IMR-90 (cell line): ENCODE measurements around the gene SASH1. TPM values are rescaled to one million over a fixed set of nuclear protein-coding genes. Genes with fewer than 3 reads are reported as not detected.

Source experiments
- ATAC-seq: fragments of 200-7000 bp; cut with Tn5 transposase; 2 replicates; pipeline ENCODE4 v1.9.1; 2020; ENCODE audit warnings: low read depth, mild to moderate bottlenecking, moderate library complexity
- BruUV-seq: library from RNA; stranded (reverse); fragments of 400-500 nt; replicated peaks from 2 replicates; lab custom pipeline; 2021; lab: Mats Ljungman, UMichigan
- CTCF ChIA-PET: fragments of 300-600 bp; formaldehyde crosslinking; extraction: SDS; loops from one replicate; lab custom pipeline; 2021; ENCODE audit warnings: antibody characterized with exemption; lab: Yijun Ruan, JAX
- POLR2A ChIA-PET: fragments of 300-600 bp; sonication (Branson Sonifier 250); formaldehyde crosslinking; loops from one replicate; lab custom pipeline; 2022; ENCODE audit warnings: antibody characterized with exemption; ENCODE audit not compliant: unreplicated experiment; lab: Charles Lee
- DNase-seq: peaks from one replicate; pipeline ENCODE4 v3.0.0; 2013
- H2AFZ ChIP-seq: replicated peaks from 2 replicates; pipeline ENCODE3; 2013; ENCODE audit warnings: low read length, mild to moderate bottlenecking; ENCODE audit not compliant: poor library complexity
- H2AK5ac ChIP-seq: 2 replicates; pipeline ENCODE4 v1.6.1; 2013; ENCODE audit warnings: low read depth, low read length, inconsistent platforms
- H2AK9ac ChIP-seq: replicated peaks from 2 replicates; pipeline ENCODE3; 2013; ENCODE audit warnings: mild to moderate bottlenecking, low read depth, low read length, moderate library complexity; ENCODE audit not compliant: poor library complexity
- H2BK120ac ChIP-seq: 2 replicates; pipeline ENCODE4 v1.6.1; 2013; ENCODE audit warnings: low read depth, low read length, inconsistent platforms
- H2BK15ac ChIP-seq: 3 replicates; pipeline ENCODE4 v1.6.1; 2013; ENCODE audit warnings: low read depth, low read length, inconsistent platforms
- H2BK20ac ChIP-seq: 2 replicates; pipeline ENCODE4 v1.6.1; 2013; ENCODE audit warnings: low read depth, mild to moderate bottlenecking, inconsistent platforms, low read length, moderate library complexity
- H2BK5ac ChIP-seq: 2 replicates; pipeline ENCODE4 v1.6.1; 2013; ENCODE audit warnings: mild to moderate bottlenecking, low read depth, low read length, inconsistent platforms; ENCODE audit not compliant: poor library complexity, severe bottlenecking
- H3K14ac ChIP-seq: replicated peaks from 2 replicates; pipeline ENCODE4 v1.6.1; 2013; ENCODE audit warnings: low read depth, low read length, inconsistent platforms
- H3K18ac ChIP-seq: 2 replicates; pipeline ENCODE4 v1.6.1; 2013; ENCODE audit warnings: low read depth, low read length, control low read depth
- H3K23ac ChIP-seq: 2 replicates; pipeline ENCODE4 v1.6.1; 2013; ENCODE audit warnings: low read depth, low read length, inconsistent platforms
- H3K27ac ChIP-seq: 2 replicates; pipeline ENCODE4 v1.5.1; 2013; ENCODE audit warnings: mild to moderate bottlenecking, control low read depth, low read length; ENCODE audit not compliant: insufficient read depth
- H3K27me3 ChIP-seq: 2 replicates; pipeline ENCODE4 v1.6.1; 2013; ENCODE audit warnings: low read length; ENCODE audit not compliant: control insufficient read depth, insufficient read depth
- H3K36me3 ChIP-seq: 2 replicates; pipeline ENCODE4 v1.6.1; 2013; ENCODE audit warnings: low read length, mixed read lengths; ENCODE audit not compliant: control insufficient read depth, insufficient read depth
- H3K4ac ChIP-seq: 2 replicates; pipeline ENCODE4 v1.6.1; 2013; ENCODE audit warnings: low read depth, low read length, inconsistent platforms
- H3K4me1 ChIP-seq: 2 replicates; pipeline ENCODE4 v1.6.1; 2013; ENCODE audit warnings: low read length, mixed read lengths; ENCODE audit not compliant: control insufficient read depth, insufficient read depth
- H3K4me2 ChIP-seq: 2 replicates; pipeline ENCODE4 v1.6.1; 2013; ENCODE audit warnings: low read depth, mild to moderate bottlenecking, control low read depth, low read length, moderate library complexity
- H3K4me3 ChIP-seq: 2 replicates; pipeline ENCODE4 v1.5.1; 2013; ENCODE audit warnings: low read depth, mild to moderate bottlenecking, control low read depth, low read length, moderate library complexity; ENCODE audit not compliant: insufficient read depth
- H3K56ac ChIP-seq: 2 replicates; pipeline ENCODE4 v1.6.1; 2013; ENCODE audit warnings: low read length, inconsistent platforms; ENCODE audit not compliant: insufficient read depth; ENCODE audit errors: extremely low read depth
- H3K79me1 ChIP-seq, 2 experiments: 2 replicates each; pipeline ENCODE4 v1.6.1; 2013; ENCODE audit warnings: low read length in 2 of 2, inconsistent platforms in 1 of 2, low read depth in 1 of 2
- H3K9ac ChIP-seq: 2 replicates; pipeline ENCODE4 v1.6.1; 2013; ENCODE audit warnings: low read depth, low read length, control low read depth
- H3K9me1 ChIP-seq: 2 replicates; pipeline ENCODE4 v1.6.1; 2013; ENCODE audit warnings: low read length, inconsistent platforms; ENCODE audit not compliant: insufficient read depth
- H3K9me3 ChIP-seq: 2 replicates; pipeline ENCODE4 v1.6.1; 2013; ENCODE audit warnings: low read length; ENCODE audit not compliant: control insufficient read depth, insufficient read depth
- H4K20me1 ChIP-seq: 2 replicates; pipeline ENCODE4 v1.6.1; 2013; ENCODE audit warnings: low read length, inconsistent platforms; ENCODE audit not compliant: insufficient read depth
- H4K5ac ChIP-seq: 2 replicates; pipeline ENCODE4 v1.6.1; 2013; ENCODE audit warnings: mild to moderate bottlenecking, low read depth, low read length, control low read depth
- H4K8ac ChIP-seq, 2 experiments: 2 replicates each; pipeline ENCODE4 v1.6.1; 2013; ENCODE audit warnings: low read depth in 2 of 2, low read length in 2 of 2, control low read depth in 1 of 2, inconsistent platforms in 1 of 2
- H4K91ac ChIP-seq: 2 replicates; pipeline ENCODE4 v1.6.1; 2013; ENCODE audit warnings: low read depth, low read length, inconsistent platforms; ENCODE audit not compliant: insufficient read depth
- MXI1 ChIP-seq: IDR thresholded peaks from 2 replicates; pipeline ENCODE4 v1.6.1; 2012; ENCODE audit warnings: low read depth, mild to moderate bottlenecking, low read length, moderate library complexity, borderline replicate concordance
- RFX5 ChIP-seq: IDR thresholded peaks from 2 replicates; pipeline ENCODE4 v1.8.0; 2012; ENCODE audit warnings: low read depth, mild to moderate bottlenecking, low read length, moderate library complexity
- SMC3 ChIP-seq: fragments of 150-350 bp; IDR thresholded peaks from 2 replicates; pipeline ENCODE4 v1.6.1; 2016; ENCODE audit warnings: low read depth, mild to moderate bottlenecking, antibody characterized with exemption, low read length, moderate library complexity
- dilution Hi-C: fragments of 300-500 bp; cut with HindIII; formaldehyde crosslinking; loops from one replicate; pipeline ENCODE4 v1.14.3; 2018; ENCODE audit warnings: low sequenced_read_pairs; ENCODE audit not compliant: unreplicated experiment
- in situ Hi-C: fragments of 300-500 bp; cut with MboI; formaldehyde crosslinking; loops from 3 replicates; pipeline ENCODE4 v1.14.3; 2019; ENCODE audit warnings: low sequenced_read_pairs, inconsistent platforms, mixed read lengths
- intact Hi-C: fragments of 100-400 bp; cut with micrococcal nuclease; formaldehyde crosslinking; loops from 2 replicates; pipeline ENCODE4 v1.10.0; 2022
- polyA plus RNA-seq, 3 experiments: library from polyadenylated mRNA; depleted of rRNA; stranded (reverse); fragments of >200 nt; gene quantifications; 2 replicates each; pipeline ENCODE4 v1.2.3, GENCODE V29; 2012; ENCODE audit warnings: low replicate concordance in 1 of 3
- total RNA-seq: library from RNA; depleted of rRNA; stranded (reverse); fragments of >200 nt; gene quantifications from 2 replicates; pipeline ENCODE4 v1.2.3, GENCODE V29; 2012

The SASH1 gene
- total and polyA plus RNA-seq, 2 of the 4 experiments (the other 2 are of a cell fraction), result 11.6 to 16.5 TPM

GRCh38 chr6:148450866-148451265 is 108.2 kb downstream of the SASH1 start:
- DNase-seq (no peak), ATAC-seq (no peak)
- no TSS peak for BruUV-seq
- no peak overlapping the region for H3K4me3 ChIP-seq
- no peak overlapping the region for H2AK9ac ChIP-seq
- H3K9me3 ChIP-seq, result no peaks in the 10 kb centered on the region
- H2BK5ac ChIP-seq, result no peak overlapping the region
- in situ Hi-C loops, result no loop called here
- H3K9ac ChIP-seq, result no peak overlapping the region
- no peak overlapping the region for H4K5ac ChIP-seq
- no peaks in the 10 kb centered on the region for H4K20me1 ChIP-seq
- H3K4me1 ChIP-seq, result peaks cover 2% of the 10 kb centered on the region; the same call in 1 of the 2 replicates
- peaks cover 10% of the 10 kb centered on the region for H3K9me1 ChIP-seq
- no peak overlapping the region for H3K56ac ChIP-seq
- dilution Hi-C loops, result no loop called here
- H2BK120ac ChIP-seq, result no peak overlapping the region
- intact Hi-C loops, result no loop called here
- H3K27me3 ChIP-seq, result no peaks in the 10 kb centered on the region
- H2AFZ ChIP-seq, result no peak overlapping the region
- H2AK5ac ChIP-seq, result no peak overlapping the region; the same call in 1 of the 2 replicates
- no peak overlapping the region for H3K4ac ChIP-seq
- TF ChIP-seq RFX5, result no peak
- TF ChIP-seq SMC3, result no peak
- TF ChIP-seq MXI1, result no peak
- no peak overlapping the region for H3K18ac ChIP-seq
- H4K91ac ChIP-seq, result no peak overlapping the region
- H2BK20ac ChIP-seq, result no peak overlapping the region
- H3K27ac ChIP-seq, result no peak overlapping the region
- ChIA-PET POLR2A (no interaction called here), CTCF (no interaction called here)
- H2BK15ac ChIP-seq, result no peak overlapping the region
- no peak overlapping the region for H4K8ac ChIP-seq
- no peak overlapping the region for H3K14ac ChIP-seq
- H3K79me1 ChIP-seq, result peaks cover 26 to 66% of the 10 kb centered on the region in 2 experiments
- H3K4me2 ChIP-seq, result no peak overlapping the region
- no peak overlapping the region for H3K23ac ChIP-seq
- H3K36me3 ChIP-seq, result peaks cover 4% of the 10 kb centered on the region; the same call in 1 of the 2 replicates
